H1 (cell line): Measurements from ENCODE around the gene KCNIP3. TPM values are rescaled to one million over a fixed set of nuclear protein-coding genes. Genes with fewer than 3 reads are reported as not detected.

ENCODE experiments used
- BRCA1 ChIP-seq: IDR thresholded peaks from 2 replicates; pipeline ENCODE4 v1.6.1; 2012; ENCODE audit warnings: low read depth, low read length, improper control_type of control experiment
- CHD7 ChIP-seq: fragments of 300-600 bp; sonication (generic); IDR thresholded peaks from 2 replicates; pipeline ENCODE4 v1.7.1; 2012; ENCODE audit warnings: low read length, moderate library complexity, mild to moderate bottlenecking, inconsistent platforms; ENCODE audit not compliant: insufficient replicate concordance
- CTBP2 ChIP-seq: IDR thresholded peaks from 2 replicates; pipeline ENCODE4 v1.7.0; 2011; ENCODE audit warnings: borderline replicate concordance, mild to moderate bottlenecking, moderate library complexity, mixed read lengths, low read length; ENCODE audit not compliant: insufficient read depth, insufficient read length
- CTCF ChIP-seq, 3 experiments: IDR thresholded peaks; 1 replicate in 2 of 3; 2 replicates in 1 of 3; pipeline versions ENCODE4 v1.5.1 to v1.6.1; 2011; ENCODE audit warnings: low read length in 3 of 3, mild to moderate bottlenecking in 3 of 3, inconsistent platforms in 2 of 3, low read depth in 1 of 3, moderate library complexity in 1 of 3; ENCODE audit not compliant: insufficient read depth in 1 of 3; ENCODE audit errors: control extremely low read depth in 1 of 3
- HDAC2 ChIP-seq, 2 experiments: fragments of 300-600 bp in 1 of 2; sonication (generic) in 1 of 2; IDR thresholded peaks; 2 replicates each; pipeline ENCODE4 v1.6.1; 2011 to 2012; ENCODE audit warnings: low read depth in 2 of 2, low read length in 2 of 2, mild to moderate bottlenecking in 2 of 2, moderate library complexity in 2 of 2, borderline replicate concordance in 1 of 2, inconsistent platforms in 1 of 2
- SRF ChIP-seq: IDR thresholded peaks from 2 replicates; pipeline ENCODE4 v1.6.1; 2011; ENCODE audit warnings: mild to moderate bottlenecking, low read depth, low read length, moderate library complexity
- polyA plus RNA-seq, 7 experiments: library from polyadenylated mRNA; depleted of rRNA in 3 of 7; stranded (reverse) in 5 of 7; unstranded in 2 of 7; fragments of >200 nt in 5 of 7; fragments of 200-250 nt in 2 of 7; gene quantifications; 1 replicate in 5 of 7; 2 replicates in 1 of 7; 4 replicates in 1 of 7; pipeline versions ENCODE4 v1.2.1 to v1.2.3, GENCODE V29; 2011 to 2013; ENCODE audit warnings: missing spikeins in 2 of 7, mixed read lengths in 2 of 7
- total RNA-seq: library from RNA; stranded (reverse); fragmentation: NEBNext Ultra II Directional; extraction: Animal tissue kit (Norgen Biotek cat#: 25700); gene quantifications from 2 replicates; pipeline ENCODE4 v1.2.1, GENCODE V29; 2021

The KCNIP3 gene
- total and polyA plus RNA-seq, 2 of the 8 experiments (the other 6 are each of a cell fraction or from before 2014, with no cell fraction given), result 0.33 to 1.9 TPM

GRCh38 chr2:95402370-95403203 lies 105.4 kb downstream of the KCNIP3 start, which contains the start of gene FAHD2A (continued):
- TF ChIP-seq CHD7 (no peak), CTBP2 (no peak), SRF (0 out of 2 replicates have a peak, but pooled peaks have one; percentile 38), HDAC2 (IDR thresholded peaks at IDR 0.05; ENCODE audit: borderline replicate concordance in 1 of 2, low read depth in 2 of 2, low read length in 2 of 2) (peak in 1 of 2 experiments; percentile 51; a peak in 1 of 4 replicates), CTCF (IDR thresholded peaks at IDR 0.05; ENCODE audit: control extremely low read depth in 1 of 3, insufficient read depth in 1 of 3, low read depth in 1 of 3, low read length in 3 of 3) (no peak), BRCA1 (no peak)
